ENCODE results near the gene IL1RAPL2.

DNA sequence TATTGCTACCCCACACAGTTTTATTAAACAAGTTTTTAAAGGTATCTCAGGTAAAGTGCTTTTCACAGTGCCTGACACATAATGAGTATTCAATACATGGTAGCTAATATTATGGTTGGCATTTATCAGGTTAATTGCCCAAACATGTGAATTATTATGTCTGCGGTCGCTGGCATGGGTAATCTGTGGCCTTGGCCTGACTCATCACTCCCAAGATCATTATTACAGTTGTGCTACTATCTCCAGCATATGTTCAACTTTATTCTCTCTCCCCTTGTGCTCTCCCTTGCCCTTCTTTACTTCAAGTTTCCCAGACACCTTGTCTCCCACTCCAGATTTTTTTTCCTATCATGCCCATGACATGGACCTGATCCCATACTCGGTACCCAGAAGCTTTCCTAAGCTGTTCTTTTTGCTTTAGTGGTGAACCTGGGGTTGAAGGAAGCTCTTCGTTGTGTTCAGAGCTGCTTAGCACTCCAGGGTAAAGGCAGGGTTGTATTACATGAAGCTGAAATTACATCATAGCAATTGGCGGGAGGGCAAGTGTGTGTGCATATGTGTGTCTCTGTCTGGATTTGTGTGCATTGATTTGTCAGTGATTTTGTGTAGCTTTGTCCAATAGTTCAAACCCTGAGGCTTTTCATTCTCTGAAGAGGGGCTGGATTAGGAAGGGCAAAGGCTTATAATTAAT, 1079.8 kb downstream of the IL1RAPL2 start:
- TF ChIP-seq, protein P1, sequence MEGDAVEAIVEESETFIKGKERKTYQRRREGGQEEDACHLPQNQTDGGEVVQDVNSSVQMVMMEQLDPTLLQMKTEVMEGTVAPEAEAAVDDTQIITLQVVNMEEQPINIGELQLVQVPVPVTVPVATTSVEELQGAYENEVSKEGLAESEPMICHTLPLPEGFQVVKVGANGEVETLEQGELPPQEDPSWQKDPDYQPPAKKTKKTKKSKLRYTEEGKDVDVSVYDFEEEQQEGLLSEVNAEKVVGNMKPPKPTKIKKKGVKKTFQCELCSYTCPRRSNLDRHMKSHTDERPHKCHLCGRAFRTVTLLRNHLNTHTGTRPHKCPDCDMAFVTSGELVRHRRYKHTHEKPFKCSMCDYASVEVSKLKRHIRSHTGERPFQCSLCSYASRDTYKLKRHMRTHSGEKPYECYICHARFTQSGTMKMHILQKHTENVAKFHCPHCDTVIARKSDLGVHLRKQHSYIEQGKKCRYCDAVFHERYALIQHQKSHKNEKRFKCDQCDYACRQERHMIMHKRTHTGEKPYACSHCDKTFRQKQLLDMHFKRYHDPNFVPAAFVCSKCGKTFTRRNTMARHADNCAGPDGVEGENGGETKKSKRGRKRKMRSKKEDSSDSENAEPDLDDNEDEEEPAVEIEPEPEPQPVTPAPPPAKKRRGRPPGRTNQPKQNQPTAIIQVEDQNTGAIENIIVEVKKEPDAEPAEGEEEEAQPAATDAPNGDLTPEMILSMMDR (IDR thresholded peaks at IDR 0.05): no peak
- TF ChIP-seq EP300 (IDR thresholded peaks at IDR 0.05; ENCODE audit: low read depth): no peak
- TF ChIP-seq POLR2AphosphoS5 (IDR thresholded peaks at IDR 0.05): no peak
- no peak for TF ChIP-seq POLR2A (IDR thresholded peaks at IDR 0.05)

Measured in transverse colon (tissue), 4 donors.